Keratinocyte (primary cell): ENCODE results near the gene ZNRF4.

Experiments used
- EZH2 ChIP-seq: IDR thresholded peaks from one replicate; pipeline ENCODE4 v1.6.1; 2012; ENCODE audit warnings: inconsistent platforms, mild to moderate bottlenecking, low read length, moderate library complexity
- TF ChIP-seq, protein P1 (sequence below), 3 experiments: IDR thresholded peaks in 1 of 3; conservative IDR thresholded peaks in 1 of 3; optimal IDR thresholded peaks in 1 of 3; 2 replicates in 2 of 3; 3 replicates in 1 of 3; pipeline versions ENCODE3 to v1.5.1; 2011; ENCODE audit warnings: low read length in 3 of 3, mild to moderate bottlenecking in 3 of 3, moderate library complexity in 2 of 3, control low read depth in 1 of 3, inconsistent platforms in 1 of 3; ENCODE audit not compliant: insufficient read depth in 2 of 3; ENCODE audit errors: extremely low read depth in 1 of 3

DNA sequence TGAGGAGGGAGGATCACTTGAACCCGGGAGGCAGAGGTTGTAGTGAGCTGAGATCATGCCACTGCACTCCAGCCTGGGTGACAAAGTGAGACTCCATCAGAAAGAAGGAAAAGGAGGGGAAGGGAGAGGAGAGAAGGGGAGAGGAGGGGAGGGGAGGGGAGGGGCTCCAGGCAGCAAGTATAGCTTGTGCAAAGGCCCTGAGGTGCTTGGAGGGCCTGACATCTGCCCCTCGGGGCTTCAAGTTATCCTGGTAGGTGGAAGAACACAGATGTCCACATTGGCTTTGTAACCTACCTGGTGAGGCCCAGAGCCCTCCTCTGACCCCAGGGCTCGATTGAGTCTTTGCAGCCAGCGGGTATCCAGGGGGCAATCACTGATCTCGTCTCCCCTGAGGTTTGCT lies 11.5 kb upstream of the ZNRF4 start:
- TF ChIP-seq, protein P1, sequence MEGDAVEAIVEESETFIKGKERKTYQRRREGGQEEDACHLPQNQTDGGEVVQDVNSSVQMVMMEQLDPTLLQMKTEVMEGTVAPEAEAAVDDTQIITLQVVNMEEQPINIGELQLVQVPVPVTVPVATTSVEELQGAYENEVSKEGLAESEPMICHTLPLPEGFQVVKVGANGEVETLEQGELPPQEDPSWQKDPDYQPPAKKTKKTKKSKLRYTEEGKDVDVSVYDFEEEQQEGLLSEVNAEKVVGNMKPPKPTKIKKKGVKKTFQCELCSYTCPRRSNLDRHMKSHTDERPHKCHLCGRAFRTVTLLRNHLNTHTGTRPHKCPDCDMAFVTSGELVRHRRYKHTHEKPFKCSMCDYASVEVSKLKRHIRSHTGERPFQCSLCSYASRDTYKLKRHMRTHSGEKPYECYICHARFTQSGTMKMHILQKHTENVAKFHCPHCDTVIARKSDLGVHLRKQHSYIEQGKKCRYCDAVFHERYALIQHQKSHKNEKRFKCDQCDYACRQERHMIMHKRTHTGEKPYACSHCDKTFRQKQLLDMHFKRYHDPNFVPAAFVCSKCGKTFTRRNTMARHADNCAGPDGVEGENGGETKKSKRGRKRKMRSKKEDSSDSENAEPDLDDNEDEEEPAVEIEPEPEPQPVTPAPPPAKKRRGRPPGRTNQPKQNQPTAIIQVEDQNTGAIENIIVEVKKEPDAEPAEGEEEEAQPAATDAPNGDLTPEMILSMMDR (optimal IDR thresholded peaks at IDR 0.05 in 1 of 3, IDR thresholded peaks at IDR 0.05 in 1 of 3, conservative IDR thresholded peaks at IDR 0.05 in 1 of 3; ENCODE audit: extremely low read depth in 1 of 3, insufficient read depth in 2 of 3, low read length in 3 of 3) = no peak
- TF ChIP-seq EZH2 = no peak
